ENCODE data around the gene PTH.

The PTH gene

DNA sequence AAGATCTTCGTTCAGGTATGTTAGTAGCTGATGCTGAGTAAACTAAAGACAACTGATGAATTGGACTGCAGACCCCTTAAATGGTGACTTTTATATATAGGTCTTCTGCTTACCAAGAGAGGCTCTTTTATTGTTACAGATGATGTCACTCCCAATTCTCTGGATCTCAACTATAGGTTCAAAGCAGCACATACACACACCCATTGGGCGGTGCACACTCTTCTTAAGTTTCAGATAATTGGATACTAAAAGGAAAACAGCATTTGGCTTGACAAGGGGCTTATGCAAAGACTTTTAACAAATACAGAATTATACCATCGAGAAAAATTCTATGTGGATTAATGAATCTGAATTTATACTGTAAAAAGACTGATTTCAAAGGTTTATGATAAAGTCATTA is at the start of gene PTH:
PTH (minus strand) TSS at position 69 of the 400 bp plus-strand sequence. CDS start 3,142 bp downstream, outside the sequence.
- no peak for DNase-seq (ENCODE audit: low read depth in 1 of 2, low spot score in 1 of 2)

DNA sequence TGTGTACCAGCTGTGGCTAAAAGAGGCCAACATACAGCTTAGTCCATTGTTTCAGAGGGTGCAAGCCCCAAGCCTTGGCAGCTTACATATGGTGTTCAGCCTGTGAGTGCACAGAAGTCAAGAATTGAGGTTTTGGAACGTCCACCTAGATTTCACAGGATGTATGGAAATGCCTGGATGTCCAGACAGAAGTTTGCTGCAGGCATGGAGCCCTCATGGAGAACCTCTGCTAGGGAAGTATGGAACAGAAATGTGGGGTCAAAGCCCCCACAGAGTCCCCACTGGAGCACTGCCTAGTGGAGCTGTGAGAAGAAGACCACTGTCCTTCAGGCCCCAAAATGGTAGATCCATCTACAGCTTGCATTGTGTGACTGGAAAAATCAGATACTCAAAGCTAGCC is 42.2 kb upstream of the PTH start:
- DNase-seq (ENCODE audit: low read depth in 1 of 2, low spot score in 1 of 2): no peak

DNA sequence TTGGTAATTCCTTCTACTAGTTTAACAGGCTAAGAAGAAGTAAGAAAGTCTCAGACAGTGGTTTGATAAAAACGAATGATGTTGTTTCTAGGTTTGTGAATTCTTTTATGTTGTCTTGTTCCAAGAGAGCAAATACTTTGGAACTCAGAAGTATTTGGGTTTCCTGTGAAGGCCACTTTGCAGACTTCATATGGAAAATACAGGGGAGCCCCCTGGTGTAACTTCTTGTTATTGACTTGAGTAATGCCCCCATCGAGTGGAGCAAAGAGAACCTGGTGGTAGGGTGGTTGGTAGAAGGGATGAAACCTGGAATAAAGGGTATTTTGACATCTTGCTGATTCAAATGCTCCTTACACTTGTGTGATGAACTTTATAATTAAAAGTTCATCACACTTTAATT is 40.0 kb upstream of the PTH start:
- no peak for DNase-seq (ENCODE audit: low read depth in 1 of 2, low spot score in 1 of 2)

DNA sequence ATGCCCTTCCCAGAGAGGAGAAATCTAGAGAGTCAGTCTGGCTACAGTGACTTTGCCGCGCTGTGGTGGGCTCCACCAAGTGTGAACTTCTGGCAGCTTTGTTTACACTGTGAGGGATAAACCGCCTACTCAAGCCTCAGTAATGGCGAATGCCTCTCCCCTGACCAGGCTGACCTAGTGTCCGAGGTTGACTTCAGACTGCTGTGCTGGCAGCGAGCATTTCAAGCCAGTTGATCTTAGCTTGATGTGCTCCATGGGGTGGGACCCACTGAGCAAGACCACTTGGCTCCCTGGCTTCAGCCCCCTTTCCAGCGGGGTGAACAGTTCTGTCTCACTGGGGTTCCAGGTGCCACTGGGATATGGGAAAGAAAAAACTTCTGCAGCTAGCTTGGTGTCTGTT is 38.6 kb upstream of the PTH start:
- DNase-seq (ENCODE audit: low read depth in 1 of 2, low spot score in 1 of 2): no peak

DNA sequence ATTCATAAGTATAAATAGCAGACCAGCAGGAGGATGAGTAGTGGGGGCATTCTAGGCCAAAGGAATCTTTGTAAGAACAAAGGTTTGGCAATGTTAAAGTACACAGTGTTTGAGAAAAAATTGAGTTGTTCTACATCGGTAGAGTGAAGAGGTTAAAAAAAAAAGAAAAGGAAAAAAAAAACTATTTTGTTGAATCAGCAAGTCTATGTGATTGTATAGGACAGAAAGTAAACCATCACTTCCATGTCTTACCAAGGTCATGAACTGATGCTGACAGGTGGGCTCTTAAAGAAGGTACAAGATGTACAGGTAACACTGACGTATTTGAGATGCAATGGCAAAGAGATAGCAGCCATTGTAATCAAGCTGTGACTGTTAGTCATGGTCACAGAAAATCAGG is 29.5 kb upstream of the PTH start:
- DNase-seq (ENCODE audit: low read depth in 1 of 2, low spot score in 1 of 2): no peak

DNA sequence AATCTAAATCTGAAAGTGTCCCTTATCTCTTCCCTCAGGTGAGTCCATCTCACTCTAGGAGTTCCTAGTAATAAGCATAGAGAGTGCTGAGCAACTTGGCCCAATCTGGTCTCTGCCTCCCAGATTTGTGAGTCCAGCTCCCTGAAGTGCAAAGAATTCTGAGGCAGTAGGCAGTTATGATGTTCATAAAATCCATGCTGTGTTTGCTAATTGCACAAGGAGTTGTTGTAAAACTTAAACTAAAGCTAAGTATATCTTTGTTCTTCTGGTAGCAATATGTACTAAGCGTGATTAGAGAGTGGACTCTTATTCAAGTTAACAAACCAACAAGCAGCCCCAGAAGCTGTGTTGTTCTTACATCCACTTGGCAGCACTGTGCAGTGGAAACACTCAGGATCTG is 7.6 kb upstream of the PTH start:
- DNase-seq (ENCODE audit: low read depth in 1 of 2, low spot score in 1 of 2): no peak

DNA sequence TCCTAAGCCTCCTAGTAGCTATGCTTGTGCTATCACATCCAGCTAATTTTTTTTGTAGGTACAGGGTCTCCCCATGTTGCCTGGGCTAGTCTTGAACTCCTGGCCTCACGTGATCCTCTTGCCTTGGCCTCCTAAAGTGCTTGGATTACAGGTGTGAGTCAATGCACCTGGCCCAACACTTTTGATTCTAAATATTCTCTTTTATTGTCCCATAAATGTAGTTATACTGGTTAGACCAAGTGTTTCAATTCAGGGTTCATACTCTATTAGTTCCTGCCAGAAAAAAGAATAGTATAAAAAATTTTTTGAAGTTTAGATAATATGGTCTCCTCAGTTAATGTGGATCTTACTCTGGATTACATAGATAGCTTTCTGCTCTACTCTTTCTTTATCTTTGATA is 6.7 kb upstream of the PTH start:
- no peak for DNase-seq (ENCODE audit: low read depth in 1 of 2, low spot score in 1 of 2)

DNA sequence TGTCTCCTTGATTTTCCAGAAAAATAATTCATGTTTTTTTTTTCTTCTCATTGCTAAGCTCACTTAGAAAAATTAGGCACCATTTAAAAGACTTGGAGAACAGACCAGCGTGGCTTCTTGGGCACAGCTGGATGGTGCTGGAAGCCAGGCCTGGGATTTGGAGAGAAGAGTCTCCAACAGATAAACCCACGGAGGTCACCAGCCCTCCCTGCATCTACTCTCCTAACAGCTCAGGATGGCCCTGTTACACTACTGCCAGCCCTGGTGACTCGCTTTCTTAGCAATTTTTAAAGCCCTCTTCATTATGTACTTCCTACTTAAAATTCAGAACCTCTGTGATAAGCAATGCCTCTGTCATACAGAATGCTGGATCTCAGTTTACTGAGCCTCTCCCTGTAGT is 1.7 kb downstream of the PTH start:
- no peak for DNase-seq (ENCODE audit: low read depth in 1 of 2, low spot score in 1 of 2)

DNA sequence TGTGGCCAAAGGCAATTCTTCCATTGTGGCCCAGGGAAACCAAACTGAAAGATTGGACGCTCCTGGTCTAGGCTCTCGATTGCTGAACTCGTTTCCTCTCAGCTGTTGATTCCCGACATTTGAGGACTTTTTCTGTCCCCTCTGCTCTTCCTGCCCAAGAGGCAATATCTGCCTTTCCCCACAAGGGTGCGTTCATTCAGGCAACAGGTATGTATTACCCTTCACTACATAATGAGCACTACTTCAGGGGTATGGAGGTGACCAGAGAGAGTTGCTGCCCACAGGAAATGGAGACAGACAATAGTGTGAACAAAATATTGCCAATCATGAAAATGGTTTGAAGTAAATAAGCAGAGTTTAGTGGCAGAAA is 8.2 kb downstream of the PTH start:
- DNase-seq (ENCODE audit: low read depth in 1 of 2, low spot score in 1 of 2): no peak

DNA sequence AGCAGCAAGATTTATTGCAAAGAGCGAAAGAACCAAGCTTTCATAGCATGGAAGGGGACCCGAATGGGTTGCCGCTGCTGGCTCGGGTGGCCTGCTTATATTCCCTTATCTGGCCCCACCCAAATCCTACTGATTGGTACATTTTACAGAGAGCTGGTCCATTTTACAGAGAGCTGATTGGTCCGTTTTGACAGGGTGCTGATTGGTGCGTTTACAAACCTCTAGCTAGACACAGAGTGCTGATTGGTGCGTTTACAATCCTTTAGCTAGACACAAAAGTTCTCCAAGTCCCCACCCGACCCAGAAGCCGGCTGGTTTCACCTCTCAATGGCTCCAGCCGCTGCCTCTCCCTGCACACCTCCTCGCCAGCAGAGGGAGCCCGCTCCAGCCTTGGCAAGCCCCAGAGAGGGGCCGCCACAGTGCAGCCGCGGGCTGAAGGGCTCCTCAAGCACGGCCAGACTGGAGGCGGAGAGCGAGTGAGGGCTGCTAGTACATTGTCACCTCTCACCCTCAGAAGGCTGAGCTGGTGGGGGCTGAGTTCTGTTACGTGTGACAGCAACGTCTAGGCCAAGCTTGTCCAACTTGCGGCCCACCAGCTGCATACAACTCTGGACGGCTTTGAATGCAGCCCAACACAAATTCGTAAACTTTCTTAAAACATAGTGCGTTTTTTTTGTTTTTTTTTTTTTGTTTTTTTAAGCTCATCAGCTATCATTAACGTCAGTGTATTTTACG is 8.7 kb downstream of the PTH start:
- DNase-seq (ENCODE audit: low read depth in 1 of 2, low spot score in 1 of 2): peak; percentile 16 to 46

DNA sequence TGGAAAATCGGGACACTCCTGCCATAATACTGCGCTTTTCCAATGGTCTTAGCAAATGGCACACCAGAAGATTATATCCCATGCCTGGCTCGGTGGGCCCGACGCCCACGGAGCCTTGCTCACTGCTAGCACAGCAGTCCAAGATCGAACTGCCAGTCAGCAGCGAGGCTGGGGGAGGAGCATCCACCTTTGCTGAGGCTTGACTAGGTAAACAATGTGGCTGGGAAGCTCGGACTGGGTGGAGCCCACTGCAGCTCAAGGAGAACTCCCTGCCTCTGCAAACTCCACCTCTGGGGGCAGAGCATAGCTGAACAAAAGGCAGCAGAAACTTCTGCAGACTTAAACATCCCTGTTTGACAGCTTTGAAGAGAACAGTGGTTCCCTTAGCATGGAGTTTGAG is 15.6 kb downstream of the PTH start:
- DNase-seq (ENCODE audit: low read depth in 1 of 2, low spot score in 1 of 2): no peak

DNA sequence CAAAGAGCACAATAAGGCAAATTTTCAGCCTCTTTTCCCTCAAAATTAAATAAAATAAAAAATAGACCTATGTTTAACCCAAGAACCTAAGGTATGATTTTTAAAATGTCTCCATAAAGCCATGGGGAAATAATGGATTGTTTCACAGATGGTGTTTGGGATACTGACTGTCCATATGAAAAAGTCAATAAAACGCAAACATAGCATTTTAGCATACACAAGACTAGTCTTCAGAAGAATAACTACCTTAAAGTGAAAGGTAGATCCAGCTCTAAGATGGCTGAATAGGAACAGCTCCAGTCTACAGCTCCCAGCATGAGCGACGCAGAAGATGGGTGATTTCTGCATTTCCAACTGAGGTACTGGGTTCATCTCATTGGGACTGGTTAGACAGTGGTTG is 16.1 kb downstream of the PTH start:
- no peak for DNase-seq (ENCODE audit: low read depth in 1 of 2, low spot score in 1 of 2)

DNA sequence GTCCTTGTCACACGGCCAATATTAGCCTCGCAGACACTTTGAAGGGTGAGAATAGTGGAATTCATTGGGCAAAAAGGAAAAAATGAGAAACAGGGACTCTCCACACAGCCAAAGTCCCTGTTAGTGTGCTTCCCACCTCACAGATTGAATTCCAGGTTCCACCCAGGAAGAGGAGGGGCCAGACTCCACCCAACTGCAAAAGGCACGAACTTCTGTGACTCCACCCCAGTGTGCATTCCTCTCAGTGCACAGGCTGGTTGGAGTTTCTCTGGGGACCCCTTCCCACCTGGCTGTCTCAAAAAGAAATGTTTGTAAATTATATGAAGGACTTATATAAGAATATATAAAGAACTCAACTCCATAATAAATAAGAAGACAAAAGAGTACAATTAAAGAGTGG is 20.7 kb downstream of the PTH start:
- DNase-seq (ENCODE audit: low read depth in 1 of 2, low spot score in 1 of 2): no peak

DNA sequence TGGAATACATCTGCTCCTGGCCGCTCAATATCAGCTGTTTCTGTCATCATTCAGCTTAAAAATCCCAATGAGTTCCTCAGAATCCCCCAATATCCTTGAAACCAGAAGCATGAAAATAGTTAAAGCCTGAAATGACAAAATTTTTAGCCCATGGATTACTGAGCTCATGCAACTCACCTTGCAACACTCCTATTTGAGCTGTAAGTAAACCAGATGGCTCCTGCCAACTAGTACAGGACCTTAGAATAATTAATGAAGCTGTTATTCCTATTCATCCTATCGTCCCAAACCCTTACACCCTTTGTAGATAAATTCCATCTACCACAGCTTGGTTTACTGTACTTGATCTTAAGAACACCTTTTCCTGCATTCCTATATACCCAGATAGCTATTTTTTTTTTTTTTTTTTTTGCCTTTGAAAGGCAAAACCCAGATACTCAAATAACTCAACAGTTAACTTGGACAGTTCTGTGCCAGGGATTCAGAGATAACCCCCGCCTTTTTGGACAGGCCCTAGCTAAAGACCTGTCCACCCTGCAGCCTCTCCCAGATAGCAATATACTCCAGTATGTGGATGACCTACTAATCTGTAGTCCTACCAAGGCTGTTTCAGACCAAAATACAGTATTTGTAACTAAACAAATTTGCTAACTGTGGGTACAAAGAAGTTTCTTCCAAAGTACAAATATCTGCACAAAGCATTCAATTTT is 22.6 kb downstream of the PTH start:
- no peak for DNase-seq (ENCODE audit: low read depth in 1 of 2, low spot score in 1 of 2)

DNA sequence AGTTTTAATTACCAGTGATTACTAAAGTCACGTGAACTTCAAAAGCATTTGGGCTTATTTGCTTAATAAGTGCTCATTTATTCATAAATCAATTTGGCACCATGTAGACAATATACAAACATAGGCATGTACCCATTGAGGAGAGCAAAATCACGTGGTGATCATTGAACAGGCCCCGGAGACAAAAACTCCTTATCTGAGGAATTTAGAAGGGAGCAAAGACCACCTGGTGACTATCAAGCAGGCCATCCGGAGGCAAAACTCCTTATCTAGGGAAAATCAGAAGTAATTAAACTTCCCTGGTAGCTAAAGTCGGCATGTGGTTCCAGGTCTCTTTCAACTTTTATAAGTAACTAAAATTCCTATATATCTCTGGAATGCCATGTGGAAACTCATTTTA is 27.0 kb downstream of the PTH start:
- DNase-seq (ENCODE audit: low read depth in 1 of 2, low spot score in 1 of 2): no peak

DNA sequence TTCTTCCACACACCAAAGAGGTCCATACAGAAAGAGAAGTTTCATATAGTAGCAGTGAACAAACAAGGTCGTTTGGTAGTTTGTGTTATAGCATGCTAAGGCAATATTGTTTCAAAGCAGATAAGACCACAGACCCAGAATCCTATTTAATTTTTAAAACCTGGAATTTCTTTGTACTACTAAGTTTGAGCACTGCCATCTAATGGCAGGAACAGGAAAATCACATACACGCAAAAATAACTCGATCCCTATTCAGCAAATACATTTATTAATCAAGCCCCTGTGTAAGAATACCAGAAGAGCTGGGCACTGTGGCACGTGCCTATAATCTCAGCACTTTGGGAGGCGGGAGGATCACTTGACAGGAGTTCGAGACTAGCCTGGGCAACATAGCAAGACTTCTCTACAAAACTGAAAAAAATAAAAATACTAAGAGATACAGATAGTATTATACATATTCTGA is 29.9 kb downstream of the PTH start:
- DNase-seq (ENCODE audit: low read depth in 1 of 2, low spot score in 1 of 2): no peak

DNA sequence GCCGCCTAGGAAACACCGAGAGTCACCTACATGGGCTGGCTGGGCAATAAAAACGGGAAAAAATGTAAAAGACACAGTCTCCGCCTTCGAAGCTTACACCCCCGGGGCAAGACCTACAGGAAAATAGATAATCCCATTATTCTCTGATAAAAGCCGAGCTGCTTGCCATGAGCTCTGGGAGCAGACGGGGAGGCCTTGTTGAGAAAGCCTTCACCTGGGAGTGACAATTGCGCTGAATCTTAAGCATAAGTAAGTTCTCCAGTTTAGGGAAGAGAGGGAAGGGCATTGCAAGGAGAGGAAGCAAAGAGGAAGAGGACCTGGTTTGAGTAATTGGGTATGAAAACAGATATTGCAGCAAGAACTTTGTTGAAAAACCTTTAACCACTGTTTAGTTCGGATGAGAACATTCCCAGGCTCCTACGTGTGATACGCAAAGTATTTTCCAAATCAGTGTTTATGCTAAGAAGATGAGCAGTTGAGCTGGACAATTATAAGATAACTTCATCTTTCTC is 32.0 kb downstream of the PTH start:
- no peak for DNase-seq (ENCODE audit: low read depth in 1 of 2, low spot score in 1 of 2)

DNA sequence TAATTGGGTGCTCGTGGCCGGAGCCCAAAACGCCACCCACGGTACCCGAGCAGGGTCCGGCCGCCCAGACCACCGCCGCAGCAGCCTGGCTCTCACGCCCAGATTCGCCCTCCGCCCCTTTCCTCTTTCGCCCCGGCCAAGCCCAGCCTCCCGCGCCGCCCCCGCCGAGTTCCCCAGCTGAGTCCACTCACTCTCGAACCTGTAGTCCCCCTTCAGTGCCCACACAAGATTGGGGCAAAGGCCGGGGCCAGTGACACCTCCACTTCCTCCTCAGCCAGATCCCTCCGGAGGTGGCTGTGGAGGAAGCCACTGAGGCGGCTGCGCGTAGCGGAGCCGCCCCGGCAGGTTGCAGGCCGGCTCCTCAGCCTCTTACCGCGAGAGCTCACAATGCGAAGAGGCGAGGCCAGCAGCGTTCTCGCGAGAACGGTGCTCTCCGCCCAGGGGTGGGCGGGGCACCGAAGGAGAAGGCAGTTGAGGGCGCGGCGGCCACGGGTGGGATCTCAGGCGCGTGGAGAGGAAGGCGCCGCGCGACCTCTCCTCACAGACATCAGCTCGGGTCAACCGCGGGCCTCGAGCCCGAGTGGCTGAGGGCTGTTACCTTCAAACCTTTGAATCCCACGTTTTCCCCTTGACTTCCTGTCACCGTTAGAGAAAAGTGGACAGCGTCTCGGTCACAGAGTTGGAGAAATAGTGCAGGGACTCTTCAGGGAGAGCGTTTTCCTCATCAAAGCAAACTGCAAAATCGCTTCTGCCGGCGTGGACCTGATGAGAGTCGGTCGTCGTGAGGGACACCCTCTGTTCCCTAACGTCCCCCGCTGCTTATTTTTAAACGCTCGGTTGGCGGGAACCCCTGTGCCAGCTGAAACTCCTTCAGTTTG is 32.7 kb downstream of the PTH start, which contains the start of gene BTBD10:
BTBD10 (minus strand) TSS at position 322 of the 878 bp plus-strand sequence. CDS start 18,098 bp downstream, outside the sequence.
- DNase-seq (ENCODE audit: low read depth in 1 of 2, low spot score in 1 of 2): peak; percentile 80 to 88

DNA sequence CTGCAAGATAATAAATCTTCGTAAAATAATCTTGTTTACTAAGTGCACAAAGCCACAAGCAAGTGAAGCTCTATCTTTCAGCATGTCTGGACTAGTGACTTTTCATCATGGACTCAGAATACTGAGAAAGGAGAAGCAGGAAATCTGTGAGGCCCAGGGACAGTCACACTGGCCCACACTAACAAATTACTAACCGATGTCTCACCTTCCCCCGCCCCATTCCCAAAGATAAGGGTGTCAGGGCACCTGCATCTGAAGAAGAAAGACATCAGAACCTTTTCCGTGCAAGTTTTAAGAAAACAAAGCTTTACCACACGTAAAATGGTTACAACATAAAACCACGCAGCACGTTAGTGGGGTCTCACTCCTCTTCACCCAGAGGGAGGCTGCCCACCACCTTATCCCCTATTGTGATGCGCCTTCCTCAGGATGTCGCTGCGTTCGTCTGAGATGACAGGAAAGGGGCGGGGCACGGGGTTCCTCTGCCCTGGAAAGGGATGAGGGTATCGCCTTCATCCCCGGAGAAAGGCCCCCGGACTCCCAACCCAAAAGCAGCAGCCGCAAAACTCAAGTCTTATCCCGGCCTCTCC is 33.4 kb downstream of the PTH start:
- peak; percentile 30 to 39 for DNase-seq (ENCODE audit: low read depth in 1 of 2, low spot score in 1 of 2)

DNA sequence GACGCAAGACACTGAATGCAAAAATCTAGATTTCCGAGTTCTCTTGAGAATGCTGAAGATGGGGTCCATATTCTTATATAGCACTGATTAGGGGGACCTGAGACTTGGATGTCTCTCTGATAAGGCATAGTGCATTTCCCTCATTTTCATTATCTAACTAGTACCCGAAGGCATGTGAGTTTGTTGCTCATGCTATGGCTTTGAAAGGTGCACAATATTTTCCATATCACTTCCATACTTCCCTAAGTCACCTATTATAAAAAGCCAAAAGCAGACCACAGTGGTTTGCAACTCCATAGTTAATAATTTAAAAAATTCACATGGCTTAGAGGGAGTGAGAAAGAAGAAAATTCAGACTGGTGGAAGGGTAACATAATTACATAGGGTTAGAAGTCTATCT is 34.5 kb downstream of the PTH start:
- no peak for DNase-seq (ENCODE audit: low read depth in 1 of 2, low spot score in 1 of 2)

DNA sequence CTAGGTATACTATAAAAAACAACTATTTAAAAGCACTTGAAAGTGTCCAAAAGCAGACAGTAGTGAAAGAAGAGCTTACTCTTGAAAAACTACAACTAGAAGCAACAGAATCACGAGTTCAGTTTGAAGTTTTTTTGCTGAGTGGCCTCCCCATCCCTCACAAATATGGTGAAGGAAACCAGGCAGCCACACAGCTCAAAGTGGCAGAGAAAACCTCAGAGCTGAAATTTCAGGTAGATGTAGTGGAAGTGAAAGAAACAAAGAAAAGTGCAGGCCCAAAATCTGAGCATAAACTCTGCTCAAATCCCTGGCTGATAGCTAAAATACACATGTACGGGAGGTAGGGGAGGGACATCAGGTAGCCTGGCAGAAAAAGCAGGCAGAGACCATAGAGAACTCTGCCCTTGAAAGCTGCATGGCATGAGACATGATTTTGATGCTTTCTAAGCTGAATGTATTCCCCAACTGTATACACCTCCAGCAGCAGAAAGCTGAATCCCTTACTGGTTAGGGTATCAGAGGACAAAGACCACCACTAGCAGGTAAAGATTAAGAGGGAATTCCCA is 44.9 kb downstream of the PTH start:
- no peak for DNase-seq (ENCODE audit: low read depth in 1 of 2, low spot score in 1 of 2)

Data from activated T-helper 1 cell treated with anti-CD3 and anti-CD28 coated beads, Interleukin-2, amount 50 U/mL, for 16 hours (primary cell).